ENCODE results near the gene TPBG.
"Not testable (repeated sequence)": the region's sequence is repeated elsewhere in the genome, so short reads cannot be mapped to it uniquely, and the experiment has no call there.

Gene TPBG

GRCh38 chr6:82376636-82377035 is 13.0 kb downstream of the TPBG start:
- DNase-seq (ENCODE audit: low spot score): no peak

GRCh38 chr6:82380566-82381185 is 17.1 kb downstream of the TPBG start:
- DNase-seq (ENCODE audit: low spot score): no peak

GRCh38 chr6:82381278-82381677 is 17.7 kb downstream of the TPBG start:
- DNase-seq (ENCODE audit: low spot score): no peak

- no peak for DNase-seq (ENCODE audit: low spot score)
Measured at GRCh38 chr6:82385102-82385501, 21.5 kb downstream of the TPBG start.

- no peak for DNase-seq (ENCODE audit: low spot score)
Measured at GRCh38 chr6:82385546-82385945, 21.9 kb downstream of the TPBG start.

- no peak for DNase-seq (ENCODE audit: low spot score)
Measured at GRCh38 chr6:82385961-82386360, 22.3 kb downstream of the TPBG start.

GRCh38 chr6:82394770-82395169 is 31.2 kb downstream of the TPBG start:
- DNase-seq (ENCODE audit: low spot score): not testable (repeated sequence)

GRCh38 chr6:82396964-82397751 is 33.5 kb downstream of the TPBG start:
- no peak for DNase-seq (ENCODE audit: low spot score)

GRCh38 chr6:82397962-82398692 is 34.5 kb downstream of the TPBG start:
- no peak for DNase-seq (ENCODE audit: low spot score)

- DNase-seq (ENCODE audit: low spot score): no peak
Measured at GRCh38 chr6:82408952-82409431, 45.4 kb downstream of the TPBG start.

GRCh38 chr6:82410151-82410648 is 46.6 kb downstream of the TPBG start:
- DNase-seq (ENCODE audit: low spot score): no peak

- no peak for DNase-seq (ENCODE audit: low spot score)
Measured at GRCh38 chr6:82413868-82414267, 50.3 kb downstream of the TPBG start.

- no peak for DNase-seq (ENCODE audit: low spot score)
Measured at GRCh38 chr6:82415820-82416219, 52.2 kb downstream of the TPBG start.

GRCh38 chr6:82416346-82416745 is 52.7 kb downstream of the TPBG start:
- no peak for DNase-seq (ENCODE audit: low spot score)
